GM19035 (cell line): ENCODE results near the gene TRABD2B.

Experiments
- ATAC-seq: cut with Tn5 transposase; IDR thresholded peaks from one replicate; pipeline ENCODE4 v1.9.1; 2021; ENCODE audit not compliant: unreplicated experiment

Gene TRABD2B

GRCh38 chr1:48022306-48022705 lies 25.1 kb upstream of the TRABD2B start:
- no peak for ATAC-seq

GRCh38 chr1:48021792-48022191 lies 24.6 kb upstream of the TRABD2B start:
- no peak for ATAC-seq

- no peak for ATAC-seq
Observed at GRCh38 chr1:48019714-48020315, 22.6 kb upstream of the TRABD2B start.

DNA sequence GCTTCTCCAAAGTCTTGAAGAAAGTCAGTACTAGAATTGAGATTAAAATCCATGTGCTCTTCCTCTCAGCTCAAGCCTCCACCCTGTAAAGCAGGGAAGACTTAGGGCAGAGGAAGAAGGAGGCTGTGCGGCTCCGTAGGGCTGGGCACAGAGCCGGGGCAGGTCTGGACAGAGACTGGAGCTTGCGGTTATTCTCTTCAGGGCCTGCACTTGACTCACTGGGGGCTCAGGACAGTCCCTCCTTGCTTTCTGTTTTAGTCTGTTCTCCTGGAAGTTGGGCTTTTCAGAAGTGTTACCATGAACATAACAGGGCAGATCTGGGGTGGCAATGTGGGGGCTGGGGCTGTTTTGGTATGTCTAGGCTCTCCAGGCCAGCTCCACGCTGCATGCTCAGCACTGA lies 21.6 kb upstream of the TRABD2B start:
- no peak for ATAC-seq

GRCh38 chr1:48017716-48018115 lies 20.5 kb upstream of the TRABD2B start:
- ATAC-seq, result no peak

DNA sequence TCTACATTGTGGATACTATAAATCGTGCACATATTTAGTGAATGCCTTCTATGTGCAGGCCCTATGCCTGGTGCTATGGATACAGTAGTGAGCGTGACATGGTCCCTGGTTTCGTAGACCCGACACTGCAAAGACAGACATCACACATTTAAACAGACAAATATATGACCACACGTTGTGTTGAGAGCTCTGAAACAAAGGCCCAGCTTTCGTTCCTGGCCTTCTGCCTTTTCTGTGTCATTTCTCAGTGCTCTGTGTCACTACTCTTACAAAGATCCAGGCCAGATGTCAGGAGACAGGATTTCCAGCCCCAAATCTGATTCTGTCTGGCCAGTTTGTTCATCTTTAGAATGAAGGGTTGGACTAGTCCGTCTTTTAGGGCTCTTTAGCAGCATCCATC lies 19.3 kb upstream of the TRABD2B start:
- ATAC-seq, result no peak

- no peak for ATAC-seq
Observed at GRCh38 chr1:48013270-48013669, 16.1 kb upstream of the TRABD2B start.

DNA sequence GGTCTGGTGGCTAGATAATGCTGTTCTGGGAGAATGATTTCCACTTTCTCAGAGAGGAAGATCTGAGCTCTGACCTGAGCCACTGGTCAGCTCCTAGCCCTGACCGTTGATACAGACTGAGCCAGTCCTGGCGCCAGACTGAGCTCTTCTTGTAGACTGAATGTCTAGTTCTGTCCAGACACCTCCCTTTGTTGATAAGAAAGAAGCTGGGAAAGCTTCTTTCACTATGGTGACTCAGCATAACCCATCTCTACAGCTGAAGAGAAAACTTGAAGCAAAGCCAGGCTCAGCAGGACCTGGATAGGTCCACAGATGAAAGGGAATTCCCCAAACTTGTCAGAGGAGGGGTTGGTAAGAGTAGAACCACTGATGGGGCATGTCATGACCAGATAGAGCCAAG lies 9.9 kb upstream of the TRABD2B start:
- ATAC-seq, result no peak

DNA sequence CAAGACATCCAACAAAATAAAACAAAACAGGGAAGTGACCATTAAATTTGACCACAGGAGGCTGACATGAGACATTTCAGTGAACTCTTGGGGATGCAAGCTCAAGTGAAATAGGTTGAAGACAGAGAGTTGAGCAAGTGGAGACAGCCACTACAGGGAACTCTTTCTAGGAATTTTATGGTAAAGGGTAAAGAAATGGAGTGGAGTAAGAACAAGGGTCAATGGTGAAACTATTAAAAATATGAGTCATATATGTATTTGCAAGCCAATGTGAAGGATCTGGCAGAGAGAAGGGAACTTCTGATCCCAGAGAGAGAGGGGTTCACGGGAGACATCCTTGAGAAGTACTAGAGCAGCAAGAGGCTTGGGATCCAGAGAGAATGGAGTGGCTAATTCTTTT lies 9.1 kb upstream of the TRABD2B start:
- ATAC-seq, result no peak

DNA sequence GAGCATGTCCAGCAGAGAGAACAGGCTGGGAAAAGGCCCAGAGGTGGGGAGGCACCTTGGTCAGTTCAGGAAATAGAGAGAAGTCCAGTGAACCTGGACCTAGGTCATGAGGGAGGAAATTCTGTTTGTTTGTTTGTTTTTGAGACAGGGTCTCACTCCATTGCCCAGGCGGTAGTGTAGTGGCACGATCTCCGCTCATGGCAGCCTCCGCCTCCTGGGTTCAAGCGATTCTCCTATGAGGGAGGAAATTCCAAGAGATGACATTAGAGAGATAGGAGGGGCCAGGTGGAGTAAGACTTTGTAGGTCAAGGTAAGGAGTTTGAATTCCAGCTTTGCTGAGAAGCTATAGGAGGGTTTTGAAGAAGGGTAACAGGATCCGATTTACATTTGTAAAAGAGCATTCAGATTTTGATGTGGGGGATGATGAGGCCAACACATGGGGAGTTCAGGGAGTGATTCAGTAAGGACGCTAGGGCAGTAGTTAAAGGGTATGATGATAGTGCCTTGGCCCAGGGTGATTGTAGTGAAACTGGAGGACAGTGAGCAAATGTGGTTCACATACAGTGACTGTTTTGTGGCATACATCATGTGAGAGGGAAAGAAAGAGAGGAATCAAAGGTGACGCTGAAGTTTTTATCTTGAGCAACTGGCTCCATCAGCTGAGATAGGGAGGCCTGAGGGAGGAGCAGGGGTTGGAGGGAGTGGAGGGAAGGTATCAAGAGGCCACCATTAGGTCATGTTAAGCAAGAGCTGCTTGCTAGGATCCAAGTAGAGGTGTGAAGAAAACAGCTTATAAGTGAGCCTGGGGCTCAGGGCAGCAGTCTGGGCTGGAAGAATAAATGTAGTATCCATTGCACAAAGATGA lies 8.3 kb upstream of the TRABD2B start:
- ATAC-seq, result no peak

- no peak for ATAC-seq
Observed at GRCh38 chr1:48003741-48004531, 6.8 kb upstream of the TRABD2B start.

- ATAC-seq, result no peak
Observed at GRCh38 chr1:48002142-48002541, 5.0 kb upstream of the TRABD2B start.

DNA sequence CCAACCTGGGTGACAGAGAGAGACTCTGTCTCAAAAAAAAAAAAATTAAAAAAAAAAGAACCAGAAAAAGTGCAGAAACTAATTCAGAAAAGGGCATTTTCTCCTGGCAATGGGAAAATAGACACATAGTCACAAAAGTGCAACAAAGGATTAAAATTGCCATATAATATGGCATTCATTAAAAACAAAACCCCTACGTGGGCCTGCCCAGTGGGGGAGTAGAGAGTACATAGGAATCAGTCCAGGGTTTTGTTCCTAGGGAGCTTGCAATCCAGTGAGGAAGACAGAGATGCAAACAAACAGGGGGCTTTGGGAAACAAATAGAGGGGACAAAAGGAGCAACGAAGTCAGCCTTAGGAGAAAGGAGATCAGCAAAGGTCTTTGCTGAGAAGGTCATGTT lies 4.5 kb upstream of the TRABD2B start:
- ATAC-seq, result no peak

- ATAC-seq, result no peak
Observed at GRCh38 chr1:48000883-48001282, 3.7 kb upstream of the TRABD2B start.

- ATAC-seq, result no peak
Observed at GRCh38 chr1:47999097-47999496, 1.9 kb upstream of the TRABD2B start.

DNA sequence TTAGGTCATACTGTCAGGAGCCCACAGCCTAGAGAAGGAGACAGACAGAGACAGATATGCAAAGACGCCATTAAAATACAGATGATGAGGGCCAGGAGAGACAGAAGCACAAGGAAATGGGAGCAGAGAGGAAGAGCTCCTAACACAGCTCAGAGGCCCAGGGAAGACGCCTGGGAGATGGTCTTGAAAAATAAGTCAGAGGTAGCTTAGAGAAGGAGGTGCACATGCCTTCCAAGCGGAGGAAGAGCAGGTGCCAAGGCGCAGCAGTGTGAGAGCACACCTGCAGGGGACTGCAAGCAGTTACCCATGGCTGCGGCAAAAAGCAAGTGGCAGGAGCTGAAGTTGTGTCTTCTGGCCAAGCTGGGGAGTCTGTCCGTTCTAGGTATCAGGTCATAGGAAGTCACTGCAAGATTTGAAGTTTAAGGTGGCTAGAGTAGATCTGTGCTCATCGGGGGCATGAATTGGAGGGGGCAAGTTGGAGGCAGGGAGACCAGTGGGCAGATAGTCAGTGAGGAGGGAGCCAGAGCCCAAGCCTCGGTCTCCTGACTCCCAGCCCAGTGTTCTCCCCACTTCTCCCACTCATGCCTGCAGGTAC lies 1.3 kb upstream of the TRABD2B start:
- no peak for ATAC-seq

- ATAC-seq, result no peak
Observed at GRCh38 chr1:47996406-47997226, 569 bp downstream of the TRABD2B start.

DNA sequence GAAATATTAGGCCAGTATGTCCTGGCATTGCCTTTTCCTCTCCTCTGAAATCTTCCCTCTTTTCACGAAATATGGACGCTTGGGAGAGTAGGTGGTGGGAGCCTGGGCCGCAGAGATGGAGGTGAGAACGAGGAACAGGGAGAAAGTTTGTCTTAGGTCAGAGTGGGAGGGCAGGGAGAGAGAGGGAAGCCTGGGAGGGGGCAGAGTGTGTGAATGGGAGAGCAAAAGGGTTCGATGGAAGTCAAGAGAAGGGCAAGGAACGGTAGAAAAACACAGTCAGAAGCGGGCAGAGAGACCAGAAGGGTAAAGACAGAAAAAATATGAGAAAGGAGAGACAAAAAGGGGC lies 1.2 kb downstream of the TRABD2B start:
- ATAC-seq, result no peak

GRCh38 chr1:47995306-47996050 lies 1.7 kb downstream of the TRABD2B start:
- ATAC-seq, result no peak
